AG04449 (cell line): Measurements from ENCODE around the gene ARHGEF4.

Experiments used
- CTCF ChIA-PET: fragments of 350-600 bp; formaldehyde crosslinking; extraction: SDS; loops from one replicate; lab custom pipeline; 2021; ENCODE audit warnings: antibody characterized with exemption; lab: Yijun Ruan, JAX
- POLR2A ChIA-PET: fragments of 400-600, 350-600 bp; formaldehyde crosslinking; extraction: SDS; loops from one replicate; lab custom pipeline; 2020; ENCODE audit warnings: antibody characterized with exemption, inconsistent platforms; lab: Yijun Ruan, JAX
- DNase-seq: peaks from one replicate; pipeline ENCODE4 v3.0.0-alpha.2; 2010; ENCODE audit warnings: low read depth, low spot score
- H3K4me3 ChIP-seq: 2 replicates; pipeline ENCODE4 v1.5.1; 2011; ENCODE audit warnings: low read depth, mild to moderate bottlenecking, control low read depth, low read length
- CTCF ChIP-seq: IDR thresholded peaks from one replicate; pipeline ENCODE4 v1.5.1; 2011; ENCODE audit warnings: mild to moderate bottlenecking, moderate library complexity, low read length, control low read depth, inconsistent platforms; ENCODE audit not compliant: insufficient read depth; ENCODE audit errors: missing control alignments

ARHGEF4 gene

GRCh38 chr2:130963196-130963848 is 126.6 kb downstream of the ARHGEF4 start:
- TF ChIP-seq CTCF, result no peak
- ChIA-PET POLR2A (no interaction called here), CTCF (no interaction called here)
- H3K4me3 ChIP-seq, result no peak overlapping the region
- DNase-seq, result no peak

GRCh38 chr2:130963849-130964793 is 127.4 kb downstream of the ARHGEF4 start:
- H3K4me3 ChIP-seq, result no peak overlapping the region
- no peak for DNase-seq
- POLR2A ChIA-PET, result no interaction called here
- TF ChIP-seq CTCF, result no peak
- CTCF ChIA-PET, result interaction anchor here (1.7 kb wide), 1 partner anchor 167 kb away, joined by 4 read pairs; no protein-coding TSS in a partner anchor

DNA sequence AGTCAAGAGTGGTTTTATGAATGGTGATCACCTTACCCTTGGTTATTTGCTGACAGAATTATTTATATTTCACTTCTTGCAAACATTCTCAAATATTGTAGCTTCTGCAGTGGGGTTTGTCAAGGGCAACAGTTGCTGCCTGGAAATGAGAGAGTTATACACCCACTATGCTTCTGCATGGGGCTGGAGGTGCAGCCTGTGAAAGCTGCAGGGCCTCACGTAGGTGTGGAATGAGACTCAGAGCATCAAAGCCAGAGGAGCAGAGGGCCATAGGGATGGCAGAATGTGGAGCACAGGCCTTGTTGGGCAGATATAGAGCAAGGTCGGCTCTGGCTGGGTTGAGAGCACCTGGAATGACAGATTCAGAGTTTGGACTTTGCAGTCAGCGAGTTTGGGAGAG is 128.2 kb downstream of the ARHGEF4 start:
- ChIA-PET POLR2A (no interaction called here), CTCF (interaction anchor here (1.7 kb wide), 1 partner anchor 168 kb away, joined by 4 read pairs; no protein-coding TSS in a partner anchor)
- no peak overlapping the region for H3K4me3 ChIP-seq
- DNase-seq, result no peak
- no peak for TF ChIP-seq CTCF

DNA sequence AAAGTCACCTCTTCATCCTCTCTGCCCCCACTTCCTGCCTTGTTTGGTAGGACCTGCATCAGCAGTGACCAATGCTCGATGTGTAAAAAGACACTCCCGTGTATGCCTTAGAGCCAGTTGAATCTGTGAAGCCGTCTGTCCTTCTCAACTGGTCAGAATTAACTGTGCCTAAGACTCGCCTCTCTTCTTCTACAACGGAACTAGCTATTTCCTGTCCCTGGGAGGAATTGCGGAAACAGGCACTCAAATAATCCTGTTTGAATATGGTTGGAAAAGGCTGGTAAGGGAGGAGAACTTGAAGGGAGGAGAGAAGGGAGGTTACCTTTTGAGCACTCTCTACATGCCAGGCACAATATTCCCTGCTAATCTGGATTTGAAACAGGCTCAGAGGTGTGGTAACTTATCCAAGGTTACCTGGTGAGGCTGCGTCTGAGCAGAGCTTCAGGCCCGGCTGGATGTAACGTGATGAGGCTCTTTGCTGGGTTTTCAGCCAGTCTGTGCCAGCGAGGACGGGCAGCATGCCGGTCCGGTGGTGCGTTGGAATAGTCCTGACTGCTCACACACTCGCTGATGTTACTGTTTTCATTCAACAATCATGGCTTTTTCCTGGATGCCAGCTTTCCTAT is 129.5 kb downstream of the ARHGEF4 start:
- TF ChIP-seq CTCF, result no peak
- POLR2A ChIA-PET, result no interaction called here
- H3K4me3 ChIP-seq, result no peak overlapping the region
- CTCF ChIA-PET, result interaction anchor here (1.7 kb wide), 1 partner anchor 169 kb away, joined by 4 read pairs; no protein-coding TSS in a partner anchor
- no peak for DNase-seq

- DNase-seq, result no peak
- CTCF ChIA-PET, result no interaction called here
- TF ChIP-seq CTCF, result no peak
- POLR2A ChIA-PET, result no interaction called here
- H3K4me3 ChIP-seq, result no peak overlapping the region
Observed at GRCh38 chr2:130966775-130967490, 130.2 kb downstream of the ARHGEF4 start.
